ENCODE data around the gene TRAK2.

TRAK2 gene

GRCh38 chr2:201360256-201360655 is 91.0 kb downstream of the TRAK2 start:
- DNase-seq = no peak

GRCh38 chr2:201358684-201359083 is 92.6 kb downstream of the TRAK2 start:
- DNase-seq = no peak

- no peak for DNase-seq
Observed at GRCh38 chr2:201357221-201357620, 94.0 kb downstream of the TRAK2 start, which contains the start of gene FLACC1. Gene FLACC1, minus strand, starts transcription at chr2:201357345. Its CDS starts 5,941 bp downstream, at chr2:201351404.

GRCh38 chr2:201353116-201353515 is 98.1 kb downstream of the TRAK2 start:
- DNase-seq = no peak

GRCh38 chr2:201350879-201351278 is 100.4 kb downstream of the TRAK2 start:
- no peak for DNase-seq

- no peak for DNase-seq
Observed at GRCh38 chr2:201349601-201350000, 101.7 kb downstream of the TRAK2 start.

GRCh38 chr2:201348758-201349157 is 102.5 kb downstream of the TRAK2 start:
- no peak for DNase-seq

- DNase-seq = no peak
Observed at GRCh38 chr2:201347138-201347537, 104.1 kb downstream of the TRAK2 start.

GRCh38 chr2:201345625-201346213 is 105.5 kb downstream of the TRAK2 start:
- no peak for DNase-seq

GRCh38 chr2:201344663-201345366 is 106.4 kb downstream of the TRAK2 start:
- DNase-seq = no peak

- no peak for DNase-seq
Observed at GRCh38 chr2:201343559-201343958, 107.7 kb downstream of the TRAK2 start.

GRCh38 chr2:201342923-201343322 is 108.3 kb downstream of the TRAK2 start:
- DNase-seq = no peak

- no peak for DNase-seq
Observed at GRCh38 chr2:201329409-201329808, 121.8 kb downstream of the TRAK2 start.

GRCh38 chr2:201327678-201328077 is 123.6 kb downstream of the TRAK2 start:
- DNase-seq = no peak
